HG03103 (cell line): ENCODE data around the gene CKLF.
A peak's percentile ranks its signal among the peaks of the same experiment; 100 is the strongest.
"Not testable (repeated sequence)": the region's sequence is repeated elsewhere in the genome, so short reads cannot be mapped to it uniquely, and the experiment has no call there.

Experiments used
- ATAC-seq: cut with Tn5 transposase; IDR thresholded peaks from one replicate; pipeline ENCODE4 v1.9.1; 2021; ENCODE audit warnings: low read depth; ENCODE audit not compliant: unreplicated experiment

Gene CKLF

GRCh38 chr16:66590322-66590721, 37.9 kb downstream of the CKLF start:
- no peak for ATAC-seq

GRCh38 chr16:66591018-66591417, 38.6 kb downstream of the CKLF start:
- ATAC-seq: no peak

GRCh38 chr16:66592241-66592640, 39.9 kb downstream of the CKLF start:
- ATAC-seq: no peak

GRCh38 chr16:66592814-66593213, 40.4 kb downstream of the CKLF start:
- ATAC-seq: no peak

- ATAC-seq: no peak
Measured at GRCh38 chr16:66594739-66595138, 42.4 kb downstream of the CKLF start.

GRCh38 chr16:66596559-66596958, 44.2 kb downstream of the CKLF start:
- not testable (repeated sequence) for ATAC-seq

- ATAC-seq: no peak
Measured at GRCh38 chr16:66596986-66597848, 44.8 kb downstream of the CKLF start.

- no peak for ATAC-seq
Measured at GRCh38 chr16:66598111-66598510, 45.7 kb downstream of the CKLF start.

GRCh38 chr16:66599726-66600125, 47.4 kb downstream of the CKLF start:
- no peak for ATAC-seq

- ATAC-seq: no peak
Measured at GRCh38 chr16:66600477-66600876, 48.1 kb downstream of the CKLF start.

- ATAC-seq: no peak
Measured at GRCh38 chr16:66601471-66601870, 49.1 kb downstream of the CKLF start.

- ATAC-seq: no peak
Measured at GRCh38 chr16:66603537-66604375, 51.4 kb downstream of the CKLF start.

- peak; percentile 41 for ATAC-seq
Measured at GRCh38 chr16:66604376-66605176, 52.2 kb downstream of the CKLF start, which contains the start of gene CMTM3. TSS of gene CMTM3 (plus strand) at chr16:66604704. CDS start at chr16:66604806, 102 bp downstream.

GRCh38 chr16:66605177-66605978, 53.0 kb downstream of the CKLF start:
- ATAC-seq: peak; percentile 2

- ATAC-seq: peak; percentile 27
Measured at GRCh38 chr16:66605979-66606751, 53.8 kb downstream of the CKLF start.

- ATAC-seq: peak; percentile 32
Measured at GRCh38 chr16:66608241-66609138, 56.1 kb downstream of the CKLF start.

- ATAC-seq: no peak
Measured at GRCh38 chr16:66609139-66609510, 56.7 kb downstream of the CKLF start.
